ENCODE measurements around the gene HDAC1. TPM values are rescaled to one million over a fixed set of nuclear protein-coding genes. Genes with fewer than 3 reads are reported as not detected.

HDAC1 gene
- total and polyA plus RNA-seq, 7 donors = 47.1 to 215 (median 68.0) TPM

DNA sequence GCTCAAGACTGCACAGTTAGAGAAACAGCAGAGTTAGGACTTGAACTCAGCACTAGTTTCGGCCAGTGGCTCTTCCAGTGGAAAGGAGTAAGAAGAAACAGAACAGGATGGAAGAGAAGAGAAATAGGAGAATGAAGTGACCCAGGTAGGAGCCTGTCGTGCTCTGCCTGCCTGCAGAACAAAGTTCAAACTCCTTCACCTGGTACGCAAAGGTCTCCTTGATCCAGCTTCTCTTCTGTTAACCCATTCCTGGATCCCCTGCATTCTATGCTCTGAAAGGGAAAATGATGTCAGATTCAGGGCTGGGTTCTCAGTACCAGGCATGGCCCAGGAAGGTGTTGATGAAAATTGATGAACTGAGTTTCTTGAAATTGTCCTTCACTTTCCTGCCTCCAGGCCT is 66.6 kb downstream of the HDAC1 start:
- Histone ChIP-seq H3K27me3 (no peaks in the 10 kb centered on the region), H3K9me3 (no peaks in the 10 kb centered on the region), H3K4me1 (peaks cover 0 to 29% (median 20%) of the 10 kb centered on the region in 4 donors), H3K27ac (no peak overlapping the region), H3K4me3 (no peak overlapping the region), H3K36me3 (peaks cover 0 to 8% (median under 1%) of the 10 kb centered on the region in 4 donors)
- 37 to 74% methylated on average over 3 of the region's 3 CpGs for WGBS, 2 donors
- TF ChIP-seq EP300 (IDR thresholded peaks at IDR 0.05) = no peak
- intact Hi-C loops (cut with DNase I) = no loop called here
- no peak for DNase-seq

DNA sequence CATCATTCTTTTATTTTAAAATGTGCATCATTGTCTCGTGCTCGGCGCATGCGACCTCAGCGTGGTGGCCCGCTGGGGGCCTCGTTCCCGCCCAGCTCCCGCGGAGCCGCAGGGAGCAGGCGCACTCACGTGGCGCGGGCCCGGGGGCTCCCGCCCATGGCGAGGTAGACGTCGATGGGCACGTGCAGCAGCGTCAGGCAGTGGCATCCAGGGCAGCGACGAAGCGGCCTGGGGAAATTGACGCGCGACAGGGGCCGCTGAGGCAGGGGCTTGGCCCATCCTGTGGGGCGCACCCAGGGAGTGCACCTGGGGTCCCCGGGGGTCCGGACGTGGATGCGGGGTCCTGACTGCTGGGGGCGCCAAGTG is 69.4 kb downstream of the HDAC1 start:
- DNase-seq = no peak
- peak overlapping the region in 3 of 4 donors; percentile 39 to 51 (median 46) for H3K4me3 ChIP-seq
- no peak for TF ChIP-seq POLR2A (IDR thresholded peaks at IDR 0.05)
- TF ChIP-seq CTCF (IDR thresholded peaks at IDR 0.05) = no peak
- peak in 1 of 4 donors; percentile 41 for TF ChIP-seq POLR2AphosphoS5 (IDR thresholded peaks at IDR 0.05)
- H3K27me3 ChIP-seq = no peaks in the 10 kb centered on the region
- peak overlapping the region in 1 of 4 donors; percentile 52 for H3K27ac ChIP-seq
- intact Hi-C loops (cut with DNase I) = no loop called here
- peaks cover 0 to 21% (median 18%) of the 10 kb centered on the region in 4 donors for H3K4me1 ChIP-seq
- 59 to 64% methylated on average over 35 of the region's 35 CpGs for WGBS, 2 donors
- no peaks in the 10 kb centered on the region for H3K9me3 ChIP-seq
- peaks cover 10 to 35% (median 17%) of the 10 kb centered on the region in 4 donors for H3K36me3 ChIP-seq

DNA sequence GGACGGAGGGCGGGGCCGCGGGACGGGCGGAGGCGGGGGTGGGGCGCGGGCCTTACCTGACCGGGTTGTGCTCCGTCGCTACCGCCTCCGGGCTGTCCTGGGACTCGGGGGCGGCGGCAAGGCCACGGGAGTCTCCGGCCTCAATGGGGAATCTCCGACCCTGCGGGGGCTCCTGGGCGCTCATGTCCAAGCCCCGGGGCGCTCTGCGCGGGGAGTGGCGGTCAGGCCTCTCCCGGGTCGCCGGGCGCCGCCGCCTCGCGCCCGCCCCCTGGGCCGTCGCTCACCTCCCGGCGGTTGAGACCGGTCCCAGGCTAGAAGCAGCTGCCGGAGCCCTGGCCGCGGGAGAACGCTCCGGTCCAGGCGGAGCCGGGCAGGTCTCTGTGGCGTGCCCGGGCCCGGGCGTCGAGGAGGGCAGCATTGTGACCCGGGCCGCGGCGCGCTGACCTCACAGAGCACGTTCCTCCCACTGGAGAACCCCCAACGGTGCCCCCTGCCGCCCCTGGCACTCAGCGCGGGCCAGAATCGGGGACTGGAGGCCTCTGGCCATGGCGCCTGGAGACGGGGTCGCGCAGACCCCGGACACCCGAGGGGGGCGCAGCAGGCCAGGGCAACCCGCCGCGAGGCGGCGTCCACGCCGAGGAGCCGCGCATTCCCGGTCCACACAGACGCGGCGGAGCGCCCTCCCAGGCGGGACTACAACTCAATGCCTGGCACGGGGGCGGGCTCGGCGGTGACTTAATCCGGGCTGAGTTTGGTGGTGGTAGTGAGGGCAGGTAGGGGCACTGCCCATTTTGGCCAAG is 70.0 kb downstream of the HDAC1 start:
- TF ChIP-seq EP300 (IDR thresholded peaks at IDR 0.05) (no peak), CTCF (IDR thresholded peaks at IDR 0.05) (peak in 1 of 4 experiments; percentile 25), POLR2A (IDR thresholded peaks at IDR 0.05) (no peak), POLR2AphosphoS5 (IDR thresholded peaks at IDR 0.05) (peak in 2 of 4 donors; percentile 17 to 56)
- H3K27me3 ChIP-seq = no peaks in the 10 kb centered on the region
- peaks cover 0 to 21% (median 18%) of the 10 kb centered on the region in 4 donors for H3K4me1 ChIP-seq
- 1 to 2% methylated on average over 91 of the region's 91 CpGs for WGBS, 2 donors
- peak overlapping the region in 1 of 4 donors; percentile 52 for H3K27ac ChIP-seq
- no peaks in the 10 kb centered on the region for H3K9me3 ChIP-seq
- intact Hi-C loops (cut with DNase I) = no loop called here
- DNase-seq = peak; percentile 75
- H3K36me3 ChIP-seq = peaks cover 16 to 41% (median 22%) of the 10 kb centered on the region in 4 donors
- H3K4me3 ChIP-seq = peak overlapping the region in 3 of 4 donors; percentile 39 to 51 (median 46)

GRCh38 chr1:32362474-32363313 is 70.8 kb downstream of the HDAC1 start, which contains the start of the genes FAM229A and TSSK3:
TSS of gene FAM229A (minus strand) at chr1:32362485. CDS start at chr1:32362091, 394 bp downstream.
TSS of gene TSSK3 (plus strand) at chr1:32362539. CDS start at chr1:32362702, 163 bp downstream.
- 76 to 80% methylated on average over 17 of the region's 17 CpGs for WGBS, 2 donors
- intact Hi-C loops (cut with DNase I) = no loop called here
- DNase-seq = no peak
- no peak for TF ChIP-seq EP300 (IDR thresholded peaks at IDR 0.05)
- TF ChIP-seq POLR2A (IDR thresholded peaks at IDR 0.05) = no peak
- no peak for TF ChIP-seq CTCF (IDR thresholded peaks at IDR 0.05)
- TF ChIP-seq POLR2AphosphoS5 (IDR thresholded peaks at IDR 0.05) = peak in 1 of 4 donors; percentile 4
- peak within 1 kb of the TSS in 1 of 4 donors; percentile 52 for H3K27ac ChIP-seq
- H3K36me3 ChIP-seq = peaks cover 24 to 49% (median 27%) of the 10 kb centered on the region in 4 donors
- H3K4me3 ChIP-seq = peak within 1 kb of the TSS in 3 of 4 donors; percentile 39 to 51 (median 46)
- H3K27me3 ChIP-seq = no peaks in the 10 kb centered on the region
- H3K4me1 ChIP-seq = peaks cover 0 to 21% (median 18%) of the 10 kb centered on the region in 4 donors
- H3K9me3 ChIP-seq = no peaks in the 10 kb centered on the region

All from sigmoid colon (tissue), 7 donors.